Subcutaneous abdominal adipose tissue (tissue), 5 donors: Measurements from ENCODE around the gene TPRG1L.

Experiments used
- H3K27ac ChIP-seq: one replicate; pipeline ENCODE4 v1.7.0; 2013; ENCODE audit warnings: low read depth, mild to moderate bottlenecking, inconsistent platforms, low read length, moderate library complexity
- H3K27me3 ChIP-seq, 5 donors: one replicate each; pipeline ENCODE4 v1.7.0; 2013; ENCODE audit warnings: low read length in 5 of 5, inconsistent platforms in 1 of 5; ENCODE audit not compliant: control insufficient read depth in 5 of 5, insufficient read depth in 4 of 5
- H3K36me3 ChIP-seq, 5 donors: one replicate each; pipeline ENCODE4 v1.7.0; 2013; ENCODE audit warnings: low read length in 5 of 5; ENCODE audit not compliant: control insufficient read depth in 5 of 5, insufficient read depth in 5 of 5
- H3K4me1 ChIP-seq, 5 donors: one replicate each; pipeline ENCODE4 v1.7.0; 2013; ENCODE audit warnings: low read length in 5 of 5, mild to moderate bottlenecking in 3 of 5, moderate library complexity in 1 of 5; ENCODE audit not compliant: control insufficient read depth in 5 of 5, insufficient read depth in 5 of 5
- H3K4me3 ChIP-seq, 5 donors: one replicate each; pipeline ENCODE4 v1.7.0; 2013; ENCODE audit warnings: low read length in 5 of 5, low read depth in 1 of 5
- H3K9ac ChIP-seq, 5 donors: one replicate each; pipeline ENCODE4 v1.7.0; 2013; ENCODE audit warnings: low read length in 5 of 5, mild to moderate bottlenecking in 4 of 5, moderate library complexity in 3 of 5
- H3K9me3 ChIP-seq, 5 donors: one replicate each; pipeline ENCODE4 v1.7.0; 2013; ENCODE audit warnings: low read length in 5 of 5; ENCODE audit not compliant: control insufficient read depth in 5 of 5
- donor health status: healthy.
- donor health status: healthy.
- donor health status: healthy.
- donor health status: healthy.
- donor health status: healthy.

Gene TPRG1L

DNA sequence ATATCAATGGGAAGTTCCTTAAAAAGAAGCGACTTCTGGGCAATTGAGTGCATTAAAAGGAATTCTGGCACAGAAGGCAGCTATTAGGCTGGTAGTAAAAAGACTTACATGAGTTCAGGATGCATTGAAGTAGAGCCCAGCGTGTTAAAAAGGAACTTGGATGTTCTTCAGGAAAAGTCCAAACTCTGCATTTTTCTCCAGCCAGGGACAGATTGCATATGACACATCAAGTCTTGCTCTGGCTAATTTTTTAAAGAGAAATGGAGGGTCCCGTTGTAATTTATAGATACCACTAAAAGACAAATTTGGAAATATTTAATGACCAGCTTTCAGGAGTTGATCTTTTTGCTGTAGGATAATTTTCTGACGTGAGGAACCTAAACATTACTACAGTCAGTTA is 1.2 kb downstream of the TPRG1L start:
- Histone ChIP-seq H3K9me3 (no peaks in the 10 kb centered on the region), H3K9ac (peak overlapping the region in 4 of 5 donors; percentile 62 to 86 (median 78)), H3K27ac (no peak overlapping the region), H3K4me3 (peak overlapping the region in 4 of 5 donors; percentile 66 to 99 (median 85)), H3K4me1 (peaks cover 13 to 35% (median 27%) of the 10 kb centered on the region in 5 donors), H3K36me3 (peaks cover 0 to 40% (median 38%) of the 10 kb centered on the region in 5 donors), H3K27me3 (no peaks in the 10 kb centered on the region)

DNA sequence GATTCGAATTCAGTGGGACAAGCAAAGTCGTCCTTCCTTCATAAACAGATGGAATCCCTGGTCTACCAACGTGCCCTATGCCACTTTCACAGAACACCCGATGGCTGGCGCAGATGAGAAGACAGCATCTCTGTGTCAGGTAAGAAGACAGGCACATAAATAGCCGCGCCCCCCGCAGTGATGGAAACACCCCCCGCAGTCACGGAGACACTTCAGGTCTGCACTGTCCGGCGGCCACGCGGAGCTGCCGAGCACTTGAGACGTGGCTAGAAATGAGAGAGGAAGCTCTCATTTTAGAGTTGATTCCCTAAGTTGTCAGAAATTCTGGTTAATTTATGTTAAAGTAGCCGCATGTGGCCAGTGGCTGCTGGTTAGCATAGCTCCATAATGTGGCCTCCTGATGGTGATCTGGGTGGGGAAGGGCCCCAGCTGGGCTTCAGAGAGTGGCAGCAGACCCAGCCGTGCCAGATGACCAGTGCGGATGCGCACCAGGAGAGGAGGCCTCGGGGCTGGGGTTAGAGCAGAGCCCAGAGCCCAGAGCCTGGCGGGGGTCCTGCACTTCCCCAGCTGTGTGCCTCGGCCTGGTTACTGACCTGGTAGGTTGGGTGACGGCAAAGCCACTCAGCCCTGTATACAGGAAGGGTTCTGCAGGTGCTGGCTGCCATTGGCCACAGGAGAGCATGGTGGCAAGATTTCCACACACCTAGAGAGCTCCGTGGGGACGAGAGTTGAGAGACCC is 2.9 kb downstream of the TPRG1L start:
- peaks cover 0 to 56% (median 53%) of the 10 kb centered on the region in 5 donors for H3K36me3 ChIP-seq
- H3K27me3 ChIP-seq, result no peaks in the 10 kb centered on the region
- H3K9ac ChIP-seq, result no peak overlapping the region
- no peak overlapping the region for H3K27ac ChIP-seq
- H3K4me3 ChIP-seq, result no peak overlapping the region
- no peaks in the 10 kb centered on the region for H3K9me3 ChIP-seq
- peaks cover 13 to 31% (median 25%) of the 10 kb centered on the region in 5 donors for H3K4me1 ChIP-seq

DNA sequence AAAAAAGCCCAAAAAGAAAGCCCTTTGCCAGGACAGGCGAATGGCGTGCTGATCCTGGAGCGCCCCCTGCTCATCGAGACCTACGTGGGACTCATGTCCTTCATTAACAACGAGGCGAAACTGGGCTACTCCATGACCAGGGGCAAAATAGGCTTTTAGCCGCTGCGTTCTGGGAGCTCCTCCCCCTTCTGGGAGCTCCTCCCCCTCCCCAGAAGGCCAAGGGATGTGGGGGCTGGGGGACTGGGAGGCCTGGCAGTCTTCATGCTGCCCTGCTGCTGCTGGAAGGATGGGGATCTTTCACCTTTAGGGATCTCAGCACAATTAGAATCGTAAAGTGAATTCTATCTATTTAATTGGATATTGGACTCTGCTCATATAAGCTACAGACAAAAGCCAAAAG is 3.6 kb downstream of the TPRG1L start:
- H3K4me1 ChIP-seq, result peaks cover 9 to 24% (median 18%) of the 10 kb centered on the region in 5 donors
- no peaks in the 10 kb centered on the region for H3K9me3 ChIP-seq
- H3K36me3 ChIP-seq, result peaks cover 0 to 64% (median 58%) of the 10 kb centered on the region in 5 donors
- no peak overlapping the region for H3K9ac ChIP-seq
- no peak overlapping the region for H3K27ac ChIP-seq
- no peak overlapping the region for H3K4me3 ChIP-seq
- H3K27me3 ChIP-seq, result no peaks in the 10 kb centered on the region

DNA sequence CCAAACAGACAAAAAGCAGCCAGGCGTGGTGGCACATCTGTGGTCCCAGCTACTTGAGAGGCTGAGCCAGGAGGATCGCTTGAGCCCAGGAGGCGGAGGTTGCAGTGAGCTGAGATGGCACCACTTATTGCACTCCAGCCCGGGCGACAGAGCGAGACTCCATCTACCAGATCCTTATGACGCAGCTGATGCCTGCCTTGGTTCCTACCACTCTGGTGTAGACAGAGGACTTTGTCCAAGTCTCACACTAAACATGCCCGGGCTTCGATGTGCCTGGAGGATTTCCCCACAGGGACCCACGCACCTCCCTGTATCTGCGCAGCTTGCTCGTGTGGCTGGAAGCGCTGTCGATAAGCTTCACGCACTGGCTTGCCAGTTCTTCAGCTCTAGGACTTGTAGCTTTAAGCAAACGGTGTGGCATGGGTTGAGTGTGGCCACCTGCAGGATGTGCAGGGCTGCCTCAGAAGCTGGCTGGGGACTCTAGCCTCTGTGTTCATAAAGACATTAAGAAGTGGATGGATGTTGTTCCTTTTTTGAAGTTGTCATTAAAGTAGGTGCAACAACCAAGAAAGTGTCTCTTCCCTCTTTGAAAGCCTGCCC is 4.8 kb downstream of the TPRG1L start:
- Histone ChIP-seq H3K9me3 (no peaks in the 10 kb centered on the region), H3K36me3 (peaks cover 0 to 76% (median 71%) of the 10 kb centered on the region in 5 donors), H3K27me3 (no peaks in the 10 kb centered on the region), H3K4me1 (peaks cover 3 to 14% (median 9%) of the 10 kb centered on the region in 5 donors), H3K4me3 (no peak overlapping the region), H3K27ac (no peak overlapping the region), H3K9ac (no peak overlapping the region)

DNA sequence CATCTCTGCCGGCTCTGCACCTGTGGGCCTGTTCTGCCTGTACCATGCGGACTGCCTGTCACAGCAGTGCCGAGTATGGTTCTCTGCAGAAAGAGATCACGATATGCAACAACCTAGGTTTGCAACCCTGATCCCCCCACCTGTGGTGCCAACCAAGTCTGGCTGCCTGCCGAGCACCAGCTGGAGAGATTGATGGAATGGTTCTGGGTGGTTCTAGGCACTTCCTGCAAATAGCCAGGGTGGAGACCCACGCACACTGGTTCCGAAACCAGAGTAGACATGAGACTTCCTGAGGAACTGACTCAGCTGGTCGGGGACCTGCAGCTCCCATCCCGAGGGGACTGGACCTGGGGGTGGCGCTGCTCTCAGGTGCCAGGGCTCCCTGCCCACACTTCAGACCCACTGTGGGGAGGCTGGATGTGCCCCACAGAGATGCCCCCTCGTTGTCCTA is 5.4 kb downstream of the TPRG1L start:
- H3K4me1 ChIP-seq, result peaks cover 3 to 14% (median 9%) of the 10 kb centered on the region in 5 donors
- peaks cover 0 to 81% (median 76%) of the 10 kb centered on the region in 5 donors for H3K36me3 ChIP-seq
- H3K27me3 ChIP-seq, result no peaks in the 10 kb centered on the region
- no peak overlapping the region for H3K27ac ChIP-seq
- no peak overlapping the region for H3K9ac ChIP-seq
- H3K4me3 ChIP-seq, result no peak overlapping the region
- no peaks in the 10 kb centered on the region for H3K9me3 ChIP-seq

DNA sequence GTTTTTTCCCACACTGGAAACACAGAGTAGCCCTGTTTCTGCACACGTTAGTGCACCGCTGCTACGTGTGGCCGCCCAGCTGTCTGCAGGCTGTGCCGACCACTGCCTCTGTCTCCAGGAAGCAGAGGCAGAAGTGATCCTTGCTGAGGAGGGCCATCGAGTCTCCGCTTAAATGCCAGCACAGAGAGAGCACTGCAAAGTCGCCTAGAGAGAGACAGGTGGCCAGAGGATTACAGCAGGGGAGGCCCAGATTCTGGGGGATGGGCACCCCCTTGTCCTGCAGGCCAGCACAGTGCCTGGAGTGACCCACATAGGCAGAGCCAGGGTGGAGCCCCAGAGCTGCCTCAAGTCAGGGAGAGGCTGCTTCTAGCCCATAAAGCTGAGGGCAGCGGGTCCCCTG is 6.1 kb downstream of the TPRG1L start:
- Histone ChIP-seq H3K4me1 (peaks cover 0 to 8% (median 2%) of the 10 kb centered on the region in 5 donors), H3K27ac (no peak overlapping the region), H3K9me3 (no peaks in the 10 kb centered on the region), H3K36me3 (peaks cover 0 to 88% (median 82%) of the 10 kb centered on the region in 5 donors), H3K27me3 (no peaks in the 10 kb centered on the region), H3K9ac (no peak overlapping the region), H3K4me3 (no peak overlapping the region)

DNA sequence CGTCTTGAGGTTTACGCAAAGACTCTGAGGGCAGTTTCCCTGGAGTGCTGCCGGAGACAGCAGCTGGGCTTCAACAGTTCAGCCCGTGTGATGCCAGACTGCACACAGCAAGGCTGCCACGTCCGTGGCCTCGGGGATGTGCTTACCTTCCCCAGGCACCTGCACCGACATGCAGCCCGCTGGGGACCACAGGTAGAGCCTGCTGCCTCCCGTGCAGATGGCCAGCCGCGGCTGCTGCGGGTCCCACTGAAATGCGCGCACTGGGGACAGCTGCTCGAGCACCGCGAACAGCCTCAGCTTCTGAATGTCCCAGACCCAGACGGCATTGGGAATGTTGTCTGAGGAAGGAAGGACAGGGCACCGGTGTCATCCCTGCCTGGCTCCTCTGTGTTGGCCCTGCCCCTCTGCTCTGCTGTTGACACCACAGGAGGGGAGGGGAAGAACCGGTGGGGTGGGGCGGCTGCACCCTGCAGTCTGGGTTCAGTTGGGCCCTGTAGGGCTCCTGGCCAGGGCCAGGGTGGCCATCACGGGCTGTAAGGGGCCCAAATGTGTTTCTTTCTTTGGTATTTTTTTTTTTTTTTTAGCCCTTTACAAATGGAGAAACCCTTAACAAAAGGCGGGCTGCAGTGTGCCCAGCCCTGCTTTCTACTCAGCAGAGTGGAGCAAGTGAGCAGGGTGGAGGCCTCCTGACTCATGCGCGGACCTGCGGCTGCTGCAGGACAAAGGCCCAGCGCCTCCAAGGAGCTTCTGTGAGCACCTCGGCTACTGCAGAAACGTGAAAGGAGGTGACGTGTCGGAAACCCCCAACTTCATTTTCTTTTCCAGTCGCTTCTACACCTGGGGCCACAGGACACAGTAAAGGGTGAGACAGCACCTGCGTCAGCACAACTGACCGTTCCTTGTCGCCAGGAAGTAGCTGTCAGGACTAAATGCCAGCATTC is 6.8 kb downstream of the TPRG1L start:
- H3K9ac ChIP-seq, result no peak overlapping the region
- no peaks in the 10 kb centered on the region for H3K9me3 ChIP-seq
- no peak overlapping the region for H3K27ac ChIP-seq
- H3K4me3 ChIP-seq, result no peak overlapping the region
- peaks cover 0 to 95% (median 88%) of the 10 kb centered on the region in 5 donors for H3K36me3 ChIP-seq
- no peaks in the 10 kb centered on the region for H3K27me3 ChIP-seq
- peaks cover 0 to 6% (median 0%) of the 10 kb centered on the region in 5 donors for H3K4me1 ChIP-seq

DNA sequence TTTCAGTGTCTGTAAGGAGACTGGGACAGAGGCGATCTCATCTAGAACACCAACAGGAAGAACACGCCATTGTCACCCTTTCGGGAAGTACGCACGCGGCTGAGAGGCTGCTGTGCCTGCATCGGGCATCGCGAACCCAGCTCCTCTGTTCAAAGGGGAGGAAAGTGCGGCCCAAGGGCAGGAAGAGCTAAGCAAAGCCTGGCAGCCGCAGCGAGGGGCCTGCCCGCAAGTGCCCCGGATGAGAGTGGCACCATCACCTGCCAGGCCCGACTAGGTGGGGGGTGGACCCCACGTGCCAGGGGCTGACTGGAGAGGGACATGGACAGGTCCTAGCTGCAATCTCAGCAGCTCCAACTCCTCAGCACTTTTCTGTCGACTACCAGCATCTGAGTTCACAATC is 7.5 kb downstream of the TPRG1L start:
- H3K27ac ChIP-seq, result no peak overlapping the region
- peaks cover 0 to 98% (median 93%) of the 10 kb centered on the region in 5 donors for H3K36me3 ChIP-seq

DNA sequence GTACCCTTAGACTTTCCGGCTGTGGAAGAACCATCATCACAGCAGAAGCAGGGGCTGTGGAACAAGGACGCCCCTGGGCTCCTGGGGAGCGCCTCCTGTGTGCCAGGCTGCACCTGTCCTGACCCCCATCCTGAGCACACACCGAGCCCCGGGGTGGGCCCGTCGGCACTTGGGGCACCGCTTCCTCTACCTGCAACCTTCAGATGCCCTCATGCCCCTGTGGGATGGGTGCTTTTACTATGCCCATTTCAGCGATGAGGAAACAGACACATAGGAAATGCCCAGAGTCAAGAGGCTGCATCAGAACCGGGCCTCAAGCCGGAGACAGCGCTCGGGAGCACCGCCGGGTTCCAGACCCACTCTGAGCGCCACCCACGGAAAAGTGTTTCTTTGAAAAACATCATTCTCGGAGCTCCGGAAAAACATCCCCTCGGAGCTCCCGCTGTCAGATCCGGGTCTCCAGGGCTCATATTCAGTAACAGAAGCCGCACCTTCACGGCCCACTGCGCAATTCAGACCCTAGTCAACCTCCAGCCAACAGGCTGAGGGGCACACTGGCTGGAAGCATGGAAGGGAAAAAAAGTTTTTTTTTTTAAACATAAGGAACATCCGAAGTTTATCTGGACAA is 8.0 kb downstream of the TPRG1L start:
- Histone ChIP-seq H3K4me1 (peaks cover 0 to 6% (median 0%) of the 10 kb centered on the region in 5 donors), H3K27me3 (no peaks in the 10 kb centered on the region), H3K9ac (no peak overlapping the region), H3K36me3 (peaks cover 0 to 98% (median 92%) of the 10 kb centered on the region in 5 donors), H3K4me3 (no peak overlapping the region), H3K27ac (no peak overlapping the region), H3K9me3 (no peaks in the 10 kb centered on the region)

More for the DNA sequence above, 7.5 kb downstream of the TPRG1L start:
- H3K4me1 ChIP-seq, result peaks cover 0 to 6% (median 0%) of the 10 kb centered on the region in 5 donors
- H3K9me3 ChIP-seq, result no peaks in the 10 kb centered on the region
- H3K4me3 ChIP-seq, result no peak overlapping the region
- H3K9ac ChIP-seq, result no peak overlapping the region
- H3K27me3 ChIP-seq, result no peaks in the 10 kb centered on the region
